Subcutaneous abdominal adipose tissue (tissue), 5 donors: ENCODE data around the gene ABCG1.

Source experiments
- H3K27ac ChIP-seq: one replicate; pipeline ENCODE4 v1.7.0; 2013; ENCODE audit warnings: low read depth, mild to moderate bottlenecking, inconsistent platforms, low read length, moderate library complexity
- H3K27me3 ChIP-seq, 5 donors: one replicate each; pipeline ENCODE4 v1.7.0; 2013; ENCODE audit warnings: low read length in 5 of 5, inconsistent platforms in 1 of 5; ENCODE audit not compliant: control insufficient read depth in 5 of 5, insufficient read depth in 4 of 5
- H3K36me3 ChIP-seq, 5 donors: one replicate each; pipeline ENCODE4 v1.7.0; 2013; ENCODE audit warnings: low read length in 5 of 5; ENCODE audit not compliant: control insufficient read depth in 5 of 5, insufficient read depth in 5 of 5
- H3K4me1 ChIP-seq, 5 donors: one replicate each; pipeline ENCODE4 v1.7.0; 2013; ENCODE audit warnings: low read length in 5 of 5, mild to moderate bottlenecking in 3 of 5, moderate library complexity in 1 of 5; ENCODE audit not compliant: control insufficient read depth in 5 of 5, insufficient read depth in 5 of 5
- H3K4me3 ChIP-seq, 5 donors: one replicate each; pipeline ENCODE4 v1.7.0; 2013; ENCODE audit warnings: low read length in 5 of 5, low read depth in 1 of 5
- H3K9ac ChIP-seq, 5 donors: one replicate each; pipeline ENCODE4 v1.7.0; 2013; ENCODE audit warnings: low read length in 5 of 5, mild to moderate bottlenecking in 4 of 5, moderate library complexity in 3 of 5
- H3K9me3 ChIP-seq, 5 donors: one replicate each; pipeline ENCODE4 v1.7.0; 2013; ENCODE audit warnings: low read length in 5 of 5; ENCODE audit not compliant: control insufficient read depth in 5 of 5
- donor health status: healthy.
- donor health status: healthy.
- donor health status: healthy.
- donor health status: healthy.
- donor health status: healthy.

Gene ABCG1

DNA sequence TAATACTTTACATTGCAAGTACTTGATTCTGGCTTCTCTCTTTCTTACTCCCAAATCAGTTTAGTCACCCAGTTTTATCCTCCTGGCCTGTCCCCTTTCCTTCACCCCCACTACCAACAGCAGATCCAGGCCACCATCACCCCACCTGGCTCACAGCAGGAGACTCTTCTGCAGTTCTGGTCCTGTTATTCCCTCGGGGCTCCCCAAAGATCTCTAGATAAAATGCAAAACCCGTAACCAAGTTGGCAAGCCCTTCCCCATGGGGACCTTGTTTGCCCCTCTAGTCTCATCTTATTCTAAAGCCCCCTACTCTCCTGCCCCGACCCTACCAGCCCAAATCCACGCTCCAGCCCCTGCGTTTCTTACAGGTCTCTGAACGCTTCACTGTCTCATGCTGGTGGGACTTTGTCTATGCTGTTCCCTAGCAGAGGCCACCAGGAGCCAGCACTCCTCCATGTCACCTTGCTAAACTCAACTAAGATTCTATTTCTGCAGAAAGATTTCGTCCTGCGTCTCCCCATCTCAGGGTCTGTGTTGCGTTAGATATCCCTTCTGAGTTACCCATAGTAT lies 4.0 kb downstream of the ABCG1 start:
- Histone ChIP-seq H3K4me1 (peaks cover 3 to 44% (median 28%) of the 10 kb centered on the region in 5 donors), H3K4me3 (no peak overlapping the region), H3K36me3 (peaks cover 0 to 16% (median 4%) of the 10 kb centered on the region in 5 donors), H3K27ac (no peak overlapping the region), H3K9me3 (no peaks in the 10 kb centered on the region), H3K9ac (no peak overlapping the region), H3K27me3 (peaks cover 0 to 12% (median 4%) of the 10 kb centered on the region in 5 donors)

DNA sequence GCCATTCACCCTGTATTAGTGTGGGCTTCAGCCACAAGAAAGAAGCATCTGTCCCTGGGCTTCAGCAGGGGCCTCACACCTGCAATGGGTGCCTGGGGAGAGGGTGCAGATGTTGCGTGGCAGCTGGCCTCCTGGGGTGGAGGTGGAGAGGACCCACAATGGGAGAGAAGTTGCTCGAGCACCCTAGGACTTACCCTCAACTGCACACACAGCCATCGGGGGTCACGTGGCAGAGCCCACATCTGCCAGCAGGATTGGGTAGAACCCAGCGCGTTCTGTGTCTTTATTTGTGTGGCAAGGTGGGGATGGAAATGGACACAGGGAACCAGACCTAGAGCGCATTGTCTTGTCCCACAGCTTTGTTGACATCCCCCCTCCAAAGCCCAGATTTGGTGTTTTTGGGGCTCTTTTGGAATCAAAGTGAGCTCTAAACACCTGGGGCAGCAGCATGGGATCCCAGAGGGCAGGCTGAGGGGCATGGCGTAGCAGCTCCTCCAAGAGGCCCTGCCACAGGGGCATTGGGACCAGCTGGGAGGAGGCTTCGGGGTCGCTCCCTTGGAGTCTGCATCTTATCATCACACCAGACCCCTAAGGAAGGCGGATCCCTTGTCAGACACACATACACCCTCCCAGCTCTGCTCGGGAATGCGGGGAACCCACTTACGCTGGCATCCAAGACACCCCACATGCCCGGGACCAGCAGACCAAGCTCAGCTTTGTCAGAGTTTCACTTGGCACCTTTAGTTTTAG lies 5.1 kb downstream of the ABCG1 start:
- Histone ChIP-seq H3K9ac (no peak overlapping the region), H3K27me3 (peaks cover 0 to 8% (median 4%) of the 10 kb centered on the region in 5 donors), H3K27ac (no peak overlapping the region), H3K9me3 (no peaks in the 10 kb centered on the region), H3K36me3 (peaks cover 0 to 16% (median 4%) of the 10 kb centered on the region in 5 donors), H3K4me1 (peaks cover 12 to 50% (median 34%) of the 10 kb centered on the region in 5 donors), H3K4me3 (no peak overlapping the region)

DNA sequence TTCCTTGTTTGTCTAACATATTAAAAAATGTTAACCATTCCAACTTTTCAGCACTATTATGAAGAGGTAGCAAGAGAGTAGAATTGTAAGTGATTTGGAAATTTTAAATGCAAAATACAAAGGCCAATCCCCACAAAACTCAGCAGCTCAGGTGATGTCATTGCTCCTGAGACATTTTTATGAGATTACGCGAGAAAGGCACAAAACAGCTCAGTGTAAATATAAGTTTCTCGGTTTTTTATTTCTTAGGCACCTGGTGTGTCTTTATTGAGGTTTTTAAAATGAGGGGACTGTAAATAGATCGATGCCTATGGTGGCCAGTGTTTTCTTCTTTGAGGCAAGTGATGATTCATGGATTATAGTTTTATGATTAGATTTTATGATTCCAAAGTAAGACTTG lies 6.1 kb downstream of the ABCG1 start:
- no peaks in the 10 kb centered on the region for H3K9me3 ChIP-seq
- H3K4me1 ChIP-seq, result peaks cover 13 to 52% (median 31%) of the 10 kb centered on the region in 5 donors
- H3K4me3 ChIP-seq, result no peak overlapping the region
- no peak overlapping the region for H3K9ac ChIP-seq
- no peak overlapping the region for H3K27ac ChIP-seq
- H3K36me3 ChIP-seq, result peaks cover 0 to 16% (median 4%) of the 10 kb centered on the region in 5 donors
- peaks cover 0 to 4% (median 2%) of the 10 kb centered on the region in 5 donors for H3K27me3 ChIP-seq

DNA sequence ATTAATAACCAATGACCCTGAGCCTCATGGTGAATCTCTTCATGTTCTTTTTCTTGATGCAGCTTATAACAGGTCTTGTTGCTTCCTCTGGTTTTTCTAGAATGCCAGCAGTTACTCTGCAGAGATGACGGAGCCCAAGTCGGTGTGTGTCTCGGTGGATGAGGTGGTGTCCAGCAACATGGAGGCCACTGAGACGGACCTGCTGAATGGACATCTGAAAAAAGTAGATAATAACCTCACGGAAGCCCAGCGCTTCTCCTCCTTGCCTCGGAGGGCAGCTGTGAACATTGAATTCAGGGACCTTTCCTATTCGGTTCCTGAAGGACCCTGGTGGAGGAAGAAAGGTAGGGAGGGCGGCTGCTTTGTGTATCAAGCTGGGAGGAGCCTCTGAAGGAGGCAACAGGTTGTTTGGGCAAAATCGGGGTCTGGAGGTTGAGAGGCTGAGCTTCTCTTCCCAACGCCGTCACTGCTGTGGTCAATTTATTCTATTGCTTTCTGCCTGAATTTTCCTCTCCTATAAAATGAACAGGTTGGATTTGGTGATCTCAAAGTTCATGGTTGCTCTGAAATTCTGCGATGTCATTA lies 6.7 kb downstream of the ABCG1 start:
- Histone ChIP-seq H3K27me3 (peaks cover 0 to 5% (median 0%) of the 10 kb centered on the region in 5 donors), H3K27ac (no peak overlapping the region), H3K9me3 (no peaks in the 10 kb centered on the region), H3K9ac (no peak overlapping the region), H3K36me3 (peaks cover 0 to 16% (median 4%) of the 10 kb centered on the region in 5 donors), H3K4me3 (no peak overlapping the region), H3K4me1 (peaks cover 16 to 52% (median 25%) of the 10 kb centered on the region in 5 donors)

DNA sequence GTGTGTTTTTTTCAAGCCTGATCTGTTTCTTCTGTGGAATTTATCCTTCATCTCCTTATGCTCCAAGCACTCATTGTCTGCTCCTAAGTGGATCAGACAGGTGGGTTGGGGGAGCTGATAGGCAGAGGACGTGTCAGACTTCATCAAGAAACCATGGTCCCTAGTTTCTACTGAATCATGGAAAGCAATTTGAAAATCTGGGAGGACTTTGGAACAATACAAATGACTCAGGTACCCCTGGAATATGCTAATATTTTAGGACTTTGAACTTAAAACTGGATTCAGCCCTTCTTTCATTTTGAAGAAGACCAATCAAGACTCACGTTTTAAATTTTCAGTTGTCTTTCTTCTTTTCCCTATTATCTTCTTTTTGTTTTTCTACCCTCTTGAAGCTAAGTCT lies 7.7 kb downstream of the ABCG1 start:
- Histone ChIP-seq H3K4me3 (no peak overlapping the region), H3K36me3 (peaks cover 0 to 16% (median 4%) of the 10 kb centered on the region in 5 donors), H3K27ac (peak overlapping the region; percentile 56), H3K4me1 (peaks cover 18 to 53% (median 26%) of the 10 kb centered on the region in 5 donors), H3K27me3 (peaks cover 0 to 7% (median 0%) of the 10 kb centered on the region in 5 donors), H3K9ac (no peak overlapping the region), H3K9me3 (no peaks in the 10 kb centered on the region)

DNA sequence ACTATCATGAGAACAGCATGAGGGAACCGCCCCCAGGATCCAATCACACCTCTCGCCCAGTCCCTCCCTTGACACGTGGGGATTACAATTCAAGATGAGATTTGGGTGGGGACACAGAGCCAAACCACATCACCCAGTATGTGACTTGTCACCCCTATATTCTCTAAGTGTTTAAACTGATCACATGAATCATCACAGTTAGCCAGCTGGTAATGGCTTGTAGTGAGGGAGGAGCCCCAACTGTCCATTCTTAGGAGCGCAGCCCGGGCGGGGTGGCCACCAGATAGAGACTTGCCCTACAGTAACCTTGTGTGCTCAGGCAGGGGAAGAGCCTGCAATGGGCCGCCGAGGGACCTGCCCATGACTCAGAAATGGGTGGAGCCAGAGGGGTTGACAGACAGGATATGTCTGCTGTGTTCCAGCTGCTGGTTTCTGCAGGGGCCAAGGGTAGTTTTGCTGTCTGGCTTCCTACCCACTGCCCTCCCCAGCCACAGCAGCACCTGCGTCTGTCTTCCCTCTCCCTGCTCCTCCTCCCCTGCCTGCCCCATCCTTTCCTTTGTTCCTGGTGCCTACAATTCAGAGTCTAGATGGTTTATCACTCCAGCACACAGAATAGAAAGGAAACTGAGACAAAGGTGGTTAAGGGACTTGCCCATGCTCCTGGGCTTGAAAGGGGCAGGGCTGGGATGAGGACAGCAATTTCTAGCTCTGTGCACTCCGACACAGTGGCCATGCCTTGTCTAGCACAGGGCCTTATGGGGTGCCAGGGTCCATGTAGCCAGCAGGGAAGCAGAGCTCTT lies 9.2 kb downstream of the ABCG1 start:
- Histone ChIP-seq H3K27ac (peak overlapping the region; percentile 71), H3K4me1 (peaks cover 27 to 56% (median 39%) of the 10 kb centered on the region in 5 donors), H3K36me3 (peaks cover 0 to 14% (median 4%) of the 10 kb centered on the region in 5 donors)

DNA sequence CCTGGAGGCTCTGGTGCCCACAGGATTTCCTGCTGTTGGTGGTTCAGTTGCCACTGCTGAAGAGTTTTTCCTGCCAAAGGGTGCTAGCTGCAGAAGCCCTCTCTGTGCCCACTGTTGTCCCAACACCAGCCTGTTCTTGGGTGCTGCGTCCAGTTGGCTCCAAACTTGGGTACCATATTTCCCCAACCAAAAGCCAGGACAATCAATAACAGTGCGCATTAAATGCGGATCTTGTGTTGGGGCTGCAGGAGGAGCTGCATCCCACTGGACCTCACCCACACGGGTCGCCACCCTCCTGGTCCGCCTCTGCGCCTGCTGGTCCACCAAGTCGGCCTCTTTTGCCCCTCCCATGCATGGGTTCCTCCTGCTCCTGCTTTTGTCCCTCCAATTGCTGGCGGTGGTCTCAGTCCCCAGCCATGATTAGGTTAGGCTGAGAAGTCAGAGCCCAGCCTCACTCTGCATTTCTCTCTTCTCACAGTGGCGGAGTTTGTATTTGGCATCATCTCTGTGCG lies 9.8 kb downstream of the ABCG1 start:
- Histone ChIP-seq H3K4me1 (peaks cover 32 to 63% (median 45%) of the 10 kb centered on the region in 5 donors), H3K9me3 (no peaks in the 10 kb centered on the region), H3K9ac (no peak overlapping the region), H3K4me3 (peak overlapping the region; percentile 8 to 45 (median 10)), H3K27me3 (peaks cover 0 to 4% (median 0%) of the 10 kb centered on the region in 5 donors), H3K36me3 (peaks cover 0 to 14% (median 4%) of the 10 kb centered on the region in 5 donors), H3K27ac (peak overlapping the region; percentile 71)

More for the DNA sequence above, 9.2 kb downstream of the ABCG1 start:
- Histone ChIP-seq H3K4me3 (peak overlapping the region; percentile 8 to 45 (median 10)), H3K27me3 (peaks cover 0 to 6% (median 0%) of the 10 kb centered on the region in 5 donors), H3K9me3 (no peaks in the 10 kb centered on the region), H3K9ac (no peak overlapping the region)

DNA sequence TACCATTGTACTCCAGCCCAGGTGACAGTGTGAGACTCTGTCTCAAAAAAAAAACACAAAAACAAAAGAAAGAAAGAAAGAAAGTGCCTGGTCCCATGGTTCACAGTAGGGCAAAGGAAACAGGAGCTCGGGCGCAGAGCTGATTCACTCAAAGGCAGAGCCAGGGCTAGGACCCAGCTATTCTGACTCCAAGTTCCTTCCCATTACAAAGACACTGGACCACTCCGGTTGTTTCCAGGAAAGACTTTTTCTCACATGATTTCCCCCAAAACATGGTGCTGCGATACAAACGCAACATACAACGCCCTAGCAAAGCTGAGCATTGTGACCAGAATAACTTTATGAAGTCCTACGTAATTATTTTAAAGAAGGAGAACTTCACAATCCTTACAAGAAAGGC lies 10.7 kb downstream of the ABCG1 start:
- peaks cover 0 to 14% (median 4%) of the 10 kb centered on the region in 5 donors for H3K36me3 ChIP-seq
- peak overlapping the region; percentile 77 for H3K27ac ChIP-seq
- no peak overlapping the region for H3K9ac ChIP-seq
- no peak overlapping the region for H3K4me3 ChIP-seq
- peaks cover 35 to 71% (median 54%) of the 10 kb centered on the region in 5 donors for H3K4me1 ChIP-seq
- H3K9me3 ChIP-seq, result no peaks in the 10 kb centered on the region
- peaks cover 0 to 4% (median 0%) of the 10 kb centered on the region in 5 donors for H3K27me3 ChIP-seq

DNA sequence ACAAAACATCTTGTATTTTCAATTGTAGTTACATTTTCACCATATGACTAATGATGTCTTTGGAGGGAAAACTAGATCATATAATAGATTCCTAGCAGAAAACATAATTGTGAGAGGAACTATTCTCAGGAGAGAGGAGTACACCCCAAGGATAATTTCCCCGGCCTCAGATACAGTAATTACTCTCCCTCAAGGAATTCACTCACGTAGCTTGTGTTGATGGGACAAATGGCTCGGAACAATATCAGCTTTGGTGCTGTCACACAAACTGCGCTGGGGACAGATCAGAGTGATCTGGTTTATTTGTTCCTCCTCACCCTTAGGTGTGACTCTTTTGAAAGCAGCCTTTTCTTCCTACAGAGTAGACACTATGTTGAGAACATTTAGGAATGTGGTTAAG lies 11.2 kb downstream of the ABCG1 start:
- Histone ChIP-seq H3K9me3 (no peaks in the 10 kb centered on the region), H3K9ac (peak overlapping the region in 1 of 5 donors; percentile 19), H3K27ac (peak overlapping the region; percentile 77), H3K36me3 (peaks cover 0 to 14% (median 4%) of the 10 kb centered on the region in 5 donors), H3K4me1 (peaks cover 35 to 76% (median 58%) of the 10 kb centered on the region in 5 donors), H3K4me3 (no peak overlapping the region), H3K27me3 (peaks cover 0 to 4% (median 0%) of the 10 kb centered on the region in 5 donors)
